GM18498 (cell line): ENCODE measurements around the gene IL1RL2.

ENCODE experiments used
- ATAC-seq: cut with Tn5 transposase; IDR thresholded peaks from one replicate; pipeline ENCODE4 v1.9.1; 2021; ENCODE audit warnings: mild to moderate bottlenecking, moderate library complexity; ENCODE audit not compliant: unreplicated experiment

The IL1RL2 gene

GRCh38 chr2:102158011-102158755 is 28.6 kb upstream of the IL1RL2 start:
- no peak for ATAC-seq

GRCh38 chr2:102159295-102159694 is 27.5 kb upstream of the IL1RL2 start:
- no peak for ATAC-seq

- no peak for ATAC-seq
These were observed 20.5 kb upstream of the IL1RL2 start for GRCh38 chr2:102166189-102166845.

- ATAC-seq: no peak
These were observed 18.6 kb upstream of the IL1RL2 start for GRCh38 chr2:102168026-102168771.

GRCh38 chr2:102171946-102172345 is 14.9 kb upstream of the IL1RL2 start:
- ATAC-seq: no peak

GRCh38 chr2:102172745-102173144 is 14.1 kb upstream of the IL1RL2 start:
- ATAC-seq: no peak

GRCh38 chr2:102176172-102176571 is 10.7 kb upstream of the IL1RL2 start:
- no peak for ATAC-seq

- ATAC-seq: no peak
These were observed 8.9 kb upstream of the IL1RL2 start for GRCh38 chr2:102177814-102178478.

GRCh38 chr2:102179061-102179460 is 7.8 kb upstream of the IL1RL2 start:
- ATAC-seq: no peak

- ATAC-seq: no peak
These were observed 6.8 kb upstream of the IL1RL2 start for GRCh38 chr2:102179788-102180686.

GRCh38 chr2:102180687-102180999 is 6.2 kb upstream of the IL1RL2 start:
- no peak for ATAC-seq

GRCh38 chr2:102181376-102181775 is 5.4 kb upstream of the IL1RL2 start:
- no peak for ATAC-seq

- ATAC-seq: no peak
These were observed 4.7 kb upstream of the IL1RL2 start for GRCh38 chr2:102181919-102182635.

GRCh38 chr2:102184018-102184417 is 2.8 kb upstream of the IL1RL2 start:
- ATAC-seq: no peak

- no peak for ATAC-seq
These were observed 2.3 kb upstream of the IL1RL2 start for GRCh38 chr2:102184568-102184967.

GRCh38 chr2:102185347-102185746 is 1.5 kb upstream of the IL1RL2 start:
- ATAC-seq: no peak

- ATAC-seq: no peak
These were observed 800 bp downstream of the IL1RL2 start for GRCh38 chr2:102187496-102188150.

- ATAC-seq: no peak
These were observed 3.7 kb downstream of the IL1RL2 start for GRCh38 chr2:102190430-102191107.

- no peak for ATAC-seq
These were observed 4.7 kb downstream of the IL1RL2 start for GRCh38 chr2:102191501-102191900.
